MM.1S (cell line): ENCODE data around the gene RTN3.
A peak's percentile ranks its signal among the peaks of the same experiment; 100 is the strongest.

Source experiments
- DNase-seq: peaks from one replicate; pipeline ENCODE4 v3.0.0-alpha.2; 2015
- H2AFZ ChIP-seq: fragments of 300-600 bp; sonication (generic); 2 replicates; pipeline ENCODE4 v1.6.0; 2016; ENCODE audit warnings: antibody characterized with exemption, low read length
- H3F3A ChIP-seq: fragments of 300-600 bp; sonication (generic); 2 replicates; pipeline ENCODE4 v1.6.1; 2016; ENCODE audit warnings: mild to moderate bottlenecking, antibody characterized with exemption, low read length, moderate library complexity, mixed read lengths; ENCODE audit not compliant: insufficient read depth
- H3K27ac ChIP-seq: fragments of 300-600 bp; sonication (generic); 2 replicates; pipeline ENCODE4 v1.5.1; 2016; ENCODE audit warnings: mild to moderate bottlenecking, low read length
- H3K27me3 ChIP-seq: fragments of 300-600 bp; sonication (generic); replicated peaks from 2 replicates; pipeline ENCODE4 v1.6.0; 2016; ENCODE audit warnings: low read length; ENCODE audit not compliant: insufficient read depth
- H3K36me3 ChIP-seq: fragments of 300-600 bp; sonication (generic); replicated peaks from 2 replicates; pipeline ENCODE4 v1.6.1; 2016; ENCODE audit warnings: mild to moderate bottlenecking, low read length, mixed read lengths; ENCODE audit not compliant: insufficient read depth
- H3K4me1 ChIP-seq: fragments of 300-600 bp; sonication (generic); 2 replicates; pipeline ENCODE4 v1.6.1; 2016; ENCODE audit warnings: low read length, mixed read lengths
- H3K4me2 ChIP-seq: fragments of 300-600 bp; sonication (generic); 2 replicates; pipeline ENCODE4 v1.6.0; 2016; ENCODE audit warnings: low read depth, low read length
- H3K4me3 ChIP-seq: fragments of 300-600 bp; sonication (generic); 2 replicates; pipeline ENCODE4 v1.5.1; 2016; ENCODE audit warnings: low read length, mixed read lengths
- H3K79me2 ChIP-seq: fragments of 300-600 bp; sonication (generic); 2 replicates; pipeline ENCODE4 v1.6.1; 2016; ENCODE audit warnings: mixed run types, low read length, mixed read lengths
- H3K9ac ChIP-seq: fragments of 300-600 bp; sonication (generic); 2 replicates; pipeline ENCODE4 v1.6.1; 2016; ENCODE audit warnings: low read length, mixed read lengths
- H3K9me2 ChIP-seq: fragments of 300-600 bp; sonication (generic); replicated peaks from 2 replicates; pipeline ENCODE4 v1.6.1; 2016; ENCODE audit warnings: mild to moderate bottlenecking, low read length, mixed read lengths; ENCODE audit not compliant: insufficient read depth
- H3K9me3 ChIP-seq: fragments of 300-600 bp; sonication (generic); replicated peaks from 2 replicates; pipeline ENCODE4 v1.6.1; 2016; ENCODE audit warnings: mild to moderate bottlenecking, low read length, mixed read lengths; ENCODE audit not compliant: insufficient read depth
- H4K20me1 ChIP-seq: fragments of 300-600 bp; sonication (generic); 2 replicates; pipeline ENCODE4 v1.6.1; 2016; ENCODE audit warnings: mild to moderate bottlenecking, low read length, moderate library complexity, mixed read lengths; ENCODE audit not compliant: insufficient read depth
- CTCF ChIP-seq: fragments of 300-600 bp; sonication (generic); IDR thresholded peaks from 2 replicates; pipeline ENCODE4 v1.5.1; 2016; ENCODE audit warnings: antibody characterized with exemption, low read length, mixed read lengths
- EZH2 ChIP-seq: fragments of 300-600 bp; sonication (generic); optimal IDR thresholded peaks from 2 replicates; pipeline ENCODE3; 2017; ENCODE audit warnings: low read depth, mild to moderate bottlenecking, antibody characterized with exemption, low read length, mixed read lengths
- EZH2phosphoT487 ChIP-seq: fragments of 300-600 bp; sonication (generic); IDR thresholded peaks from 2 replicates; pipeline ENCODE4 v1.6.1; 2018; ENCODE audit warnings: antibody characterized with exemption, low read length

RTN3 gene

GRCh38 chr11:63652671-63653070 lies 28.6 kb upstream of the RTN3 start:
- Histone ChIP-seq H4K20me1 (no peaks in the 10 kb centered on the region), H3F3A (no peaks in the 10 kb centered on the region), H3K9ac (no peak overlapping the region), H3K9me3 (no peaks in the 10 kb centered on the region), H3K4me1 (no peaks in the 10 kb centered on the region), H3K79me2 (peaks cover 5% of the 10 kb centered on the region), H3K27ac (no peak overlapping the region), H3K27me3 (no peaks in the 10 kb centered on the region), H2AFZ (no peak overlapping the region), H3K36me3 (peaks cover 6% of the 10 kb centered on the region), H3K9me2 (no peaks in the 10 kb centered on the region), H3K4me2 (no peak overlapping the region), H3K4me3 (no peak overlapping the region)
- DNase-seq = peak; percentile 24
- no peak for TF ChIP-seq EZH2
- TF ChIP-seq CTCF = no peak
- no peak for TF ChIP-seq EZH2phosphoT487

- H3K4me1 ChIP-seq = no peaks in the 10 kb centered on the region
- TF ChIP-seq EZH2phosphoT487 (no peak), EZH2 (no peak), CTCF (no peak)
- 0 out of 2 replicates have a peak, but pooled peaks cover 4% of the 10 kb centered on the region for H4K20me1 ChIP-seq
- no peak overlapping the region for H3K4me3 ChIP-seq
- H3K9me3 ChIP-seq = no peaks in the 10 kb centered on the region
- H3K36me3 ChIP-seq = peaks cover 4% of the 10 kb centered on the region
- H3K27ac ChIP-seq = no peak overlapping the region
- no peak for DNase-seq
- no peak overlapping the region for H3K9ac ChIP-seq
- H3K9me2 ChIP-seq = no peaks in the 10 kb centered on the region
- H3K79me2 ChIP-seq = peaks cover 84% of the 10 kb centered on the region
- no peaks in the 10 kb centered on the region for H3F3A ChIP-seq
- no peak overlapping the region for H2AFZ ChIP-seq
- no peak overlapping the region for H3K4me2 ChIP-seq
- H3K27me3 ChIP-seq = no peaks in the 10 kb centered on the region
Measured at GRCh38 chr11:63660972-63661371, 20.3 kb upstream of the RTN3 start.

DNA sequence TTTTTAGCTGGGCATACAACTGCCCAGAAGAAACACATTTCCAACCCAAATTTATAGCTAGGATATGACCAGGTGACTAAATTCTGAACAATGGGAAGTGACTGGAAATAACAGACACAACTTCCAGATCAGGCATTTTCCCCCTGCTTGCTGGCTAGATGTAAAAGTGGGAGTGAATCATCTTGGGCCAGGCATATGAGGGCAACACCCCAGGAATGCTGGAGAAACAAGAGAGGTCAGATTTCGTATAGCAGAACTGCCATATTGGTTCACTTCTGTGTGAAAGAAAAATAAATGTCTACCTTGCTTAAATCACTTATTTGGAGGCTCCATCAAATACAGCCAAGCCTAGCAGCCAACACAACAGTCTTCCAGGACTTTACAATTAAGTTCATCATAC lies 17.5 kb upstream of the RTN3 start:
- no peak overlapping the region for H3K9ac ChIP-seq
- H3F3A ChIP-seq = no peaks in the 10 kb centered on the region
- H3K4me3 ChIP-seq = no peak overlapping the region
- H3K4me2 ChIP-seq = no peak overlapping the region
- no peak overlapping the region for H3K27ac ChIP-seq
- 0 out of 2 replicates have a peak, but pooled peaks cover 9% of the 10 kb centered on the region for H4K20me1 ChIP-seq
- H3K9me3 ChIP-seq = no peaks in the 10 kb centered on the region
- no peak overlapping the region for H2AFZ ChIP-seq
- peaks cover 98% of the 10 kb centered on the region for H3K79me2 ChIP-seq
- H3K27me3 ChIP-seq = no peaks in the 10 kb centered on the region
- no peak for TF ChIP-seq CTCF
- H3K9me2 ChIP-seq = no peaks in the 10 kb centered on the region
- no peak for DNase-seq
- peaks cover 9% of the 10 kb centered on the region for H3K4me1 ChIP-seq
- H3K36me3 ChIP-seq = no peaks in the 10 kb centered on the region
